Spleen (tissue), 7 donors: ENCODE results near the gene EFNB3.

ENCODE experiments used
- CTCF ChIP-seq, 11 experiments: fragments of 200-600 bp in 7 of 11; fragments of 450-650 bp in 4 of 11; sonication (generic) in 4 of 11; IDR thresholded peaks in 8 of 11; conservative IDR thresholded peaks in 3 of 11; 1 replicate in 7 of 11; 2 replicates in 4 of 11; pipeline versions ENCODE4 v1.4.0 to v1.8.0; 2016 to 2021; ENCODE audit warnings: antibody characterized with exemption in 11 of 11, inconsistent platforms in 4 of 11, mild to moderate bottlenecking in 1 of 11
- POLR2A ChIP-seq, 3 donors: fragments of 450-650 bp; IDR thresholded peaks; one replicate each; pipeline ENCODE4 v1.5.1; 2017; ENCODE audit warnings: antibody characterized with exemption in 3 of 3, mild to moderate bottlenecking in 1 of 3
- POLR2AphosphoS5 ChIP-seq, 3 donors: sonication (generic); formaldehyde crosslinking; IDR thresholded peaks; one replicate each; pipeline ENCODE4 v1.5.1; 2017; ENCODE audit warnings: antibody characterized with exemption in 3 of 3
- donor health status: DM: no; HTN: no; CAD: no; lungs with moderate emphysema.
- donor health status: DM: no; HTN: no; CAD: no.
- donor health status: DM: no; HTN: no; CAD: no.

DNA sequence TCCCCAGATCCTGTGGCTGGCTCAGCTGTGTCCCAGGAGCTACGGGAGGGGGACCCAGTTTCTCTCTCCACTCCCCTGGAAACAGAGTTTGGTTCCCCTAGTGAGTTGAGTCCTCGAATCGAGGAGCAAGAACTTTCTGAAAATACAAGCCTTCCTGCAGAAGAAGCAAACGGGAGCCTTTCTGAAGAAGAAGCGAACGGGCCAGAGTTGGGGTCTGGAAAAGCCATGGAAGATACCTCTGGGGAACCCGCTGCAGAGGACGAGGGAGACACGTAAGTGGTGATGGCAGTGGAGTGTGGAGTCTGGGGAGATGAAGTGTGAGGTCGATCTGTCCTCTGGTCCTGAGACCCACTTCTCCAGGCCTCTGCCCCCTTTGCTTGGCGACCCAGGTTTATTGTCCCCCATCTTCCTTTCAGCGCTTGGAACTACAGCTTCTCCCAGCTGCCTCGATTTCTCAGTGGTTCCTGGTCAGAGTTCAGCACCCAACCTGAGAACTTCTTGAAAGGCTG lies 16.1 kb upstream of the EFNB3 start:
- TF ChIP-seq POLR2A (IDR thresholded peaks at IDR 0.05) (no peak), CTCF (IDR thresholded peaks at IDR 0.05 in 8 of 11, conservative IDR thresholded peaks at IDR 0.05 in 3 of 11) (no peak), POLR2AphosphoS5 (IDR thresholded peaks at IDR 0.05) (no peak)
